Activated T-cell treated with anti-CD3 and anti-CD28 coated beads for 1 hour (primary cell): Measurements from ENCODE around the gene CYB561.

Experiments
- DNase-seq: peaks from one replicate; pipeline ENCODE4 v3.0.0-alpha.2; 2020; ENCODE audit warnings: low read depth

CYB561 gene

DNA sequence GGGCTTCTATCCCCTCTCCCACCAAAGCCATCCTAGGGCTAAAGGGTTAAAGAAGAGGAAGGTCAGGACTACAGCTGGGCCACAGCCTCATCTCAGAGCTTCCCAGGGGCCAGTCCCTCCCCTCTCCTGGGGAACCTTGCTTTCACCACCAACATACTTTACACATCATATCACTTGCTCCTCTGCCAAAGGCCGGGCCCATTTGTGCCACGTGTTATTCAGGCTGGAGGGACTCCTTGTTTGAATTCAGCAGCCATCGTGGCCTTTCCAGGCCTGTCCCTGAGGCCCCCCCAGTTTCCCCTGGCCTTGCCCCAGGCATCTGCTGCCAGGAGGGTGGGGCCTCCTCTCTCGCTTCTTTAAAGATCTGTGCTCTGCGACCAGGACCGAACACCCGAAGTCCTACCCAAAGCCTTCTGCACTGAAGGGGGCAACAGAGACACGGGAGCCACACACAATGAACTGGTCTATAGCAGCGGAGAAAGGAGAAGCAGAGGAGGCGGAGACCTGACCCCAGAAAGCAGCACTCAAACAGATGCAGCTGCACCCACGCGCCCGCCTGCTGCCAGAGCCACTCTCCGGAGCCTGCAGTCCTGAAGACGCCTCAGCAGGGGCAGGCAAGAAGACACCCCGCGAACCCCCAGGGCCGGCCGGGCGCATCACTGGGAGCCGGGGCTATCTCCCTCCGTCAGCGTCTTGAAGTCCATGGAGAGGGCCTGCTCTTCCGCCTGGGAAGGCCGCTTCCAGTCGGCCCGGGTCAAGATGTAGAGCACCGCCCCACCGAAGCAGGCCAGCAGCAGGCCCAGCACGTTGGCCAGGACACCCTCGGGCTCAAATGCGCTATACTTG is 12.1 kb downstream of the CYB561 start:
- no peak for DNase-seq

GRCh38 chr17:63431939-63432804 is 13.9 kb downstream of the CYB561 start:
- DNase-seq = no peak

DNA sequence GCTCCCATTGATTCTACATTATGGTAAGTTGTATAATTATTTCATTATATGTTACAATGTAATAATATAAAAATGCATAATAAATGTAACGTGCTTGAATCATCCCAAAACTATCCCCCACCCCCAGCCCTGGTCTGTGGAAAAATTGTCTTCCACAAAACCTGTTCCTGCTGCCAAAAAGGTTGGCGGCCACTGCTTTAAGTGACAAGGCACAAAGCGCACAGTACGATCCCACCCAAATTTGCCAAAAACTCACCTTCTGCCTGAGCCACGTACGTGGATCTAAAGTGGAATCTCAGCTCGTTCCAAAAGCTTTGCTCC is 14.5 kb downstream of the CYB561 start:
- DNase-seq = no peak

GRCh38 chr17:63430223-63430622 is 15.9 kb downstream of the CYB561 start:
- no peak for DNase-seq

DNA sequence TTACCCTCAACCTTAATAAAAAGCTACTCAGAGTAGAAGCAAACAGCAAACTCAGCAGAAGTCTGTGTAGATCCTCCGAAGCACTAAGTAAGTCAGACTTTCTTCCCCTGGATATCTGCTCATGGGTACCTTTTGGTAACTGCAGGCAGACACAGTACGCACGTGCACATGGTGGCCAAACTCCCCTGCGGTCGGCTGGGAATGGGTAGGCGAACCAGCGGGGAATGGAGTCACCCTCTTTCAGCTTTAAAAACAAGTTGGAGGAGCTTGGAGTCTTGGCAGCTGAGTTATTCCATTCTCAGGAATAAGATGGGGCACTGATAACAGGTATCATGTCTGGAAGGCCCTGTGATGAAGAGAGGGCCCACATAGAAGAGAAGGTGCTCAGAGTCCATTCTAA is 16.3 kb downstream of the CYB561 start:
- no peak for DNase-seq

DNA sequence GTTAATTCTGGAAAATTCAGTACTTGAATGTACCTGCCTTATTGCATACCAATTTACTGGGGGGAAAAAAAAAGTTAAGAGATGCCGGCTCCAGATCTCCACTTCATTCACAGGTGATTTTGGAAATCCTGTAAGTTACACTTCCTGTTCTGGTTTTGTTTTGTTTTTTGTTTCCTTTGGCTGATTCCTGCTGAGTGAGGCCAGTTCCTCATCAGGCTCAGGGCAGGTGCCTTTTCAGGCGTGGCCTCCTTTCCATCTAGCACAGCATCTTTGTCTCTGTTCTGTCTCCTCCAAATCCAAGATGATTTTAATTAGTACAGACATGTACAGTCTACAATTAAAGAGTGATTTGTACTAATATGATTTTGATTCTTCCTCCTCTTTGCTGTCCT is 19.2 kb downstream of the CYB561 start:
- DNase-seq = no peak

DNA sequence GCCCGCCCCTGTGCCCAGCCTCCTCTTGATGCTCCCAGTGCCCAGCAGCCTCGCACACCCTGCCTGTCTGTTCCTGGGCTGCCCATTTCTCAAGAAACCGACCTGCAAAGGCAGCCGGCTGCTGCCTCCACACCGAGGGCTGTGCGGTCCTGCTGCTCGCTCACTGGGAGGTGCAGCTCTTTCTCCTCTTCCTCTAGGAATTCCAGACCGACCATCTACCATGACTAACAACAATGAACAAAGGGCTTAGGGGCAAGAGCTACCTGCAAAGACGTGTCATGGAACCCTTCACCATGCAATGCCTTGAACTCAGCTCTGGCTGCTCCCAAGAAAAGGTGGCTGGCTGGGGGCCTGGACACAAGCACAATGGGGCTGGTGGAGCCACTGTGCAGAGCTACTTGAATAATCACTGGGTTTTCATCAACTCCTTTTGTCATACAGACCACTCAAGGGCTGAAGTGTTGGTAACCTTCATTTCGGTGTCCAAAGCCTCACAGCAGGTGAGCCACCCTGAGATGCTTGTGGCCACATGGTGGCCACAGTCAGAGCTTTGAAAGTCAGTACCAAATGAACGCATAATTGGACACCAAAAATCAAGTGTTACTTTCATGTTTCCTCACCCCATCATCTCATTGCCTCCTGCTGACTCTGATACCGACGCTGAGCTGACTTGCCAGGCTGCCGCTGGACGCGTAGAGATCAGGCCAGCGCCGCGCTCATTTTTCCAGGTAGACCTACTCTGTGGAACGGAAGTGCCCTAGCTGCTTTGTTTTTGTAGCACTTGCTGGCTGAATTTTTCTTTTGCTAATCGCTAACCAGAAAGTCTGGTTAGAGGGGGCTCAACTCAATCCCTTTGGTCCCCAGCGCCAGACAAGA is 19.8 kb downstream of the CYB561 start:
- DNase-seq = no peak

- DNase-seq = peak; percentile 57
Observed at GRCh38 chr17:63425483-63425882, 20.6 kb downstream of the CYB561 start.

DNA sequence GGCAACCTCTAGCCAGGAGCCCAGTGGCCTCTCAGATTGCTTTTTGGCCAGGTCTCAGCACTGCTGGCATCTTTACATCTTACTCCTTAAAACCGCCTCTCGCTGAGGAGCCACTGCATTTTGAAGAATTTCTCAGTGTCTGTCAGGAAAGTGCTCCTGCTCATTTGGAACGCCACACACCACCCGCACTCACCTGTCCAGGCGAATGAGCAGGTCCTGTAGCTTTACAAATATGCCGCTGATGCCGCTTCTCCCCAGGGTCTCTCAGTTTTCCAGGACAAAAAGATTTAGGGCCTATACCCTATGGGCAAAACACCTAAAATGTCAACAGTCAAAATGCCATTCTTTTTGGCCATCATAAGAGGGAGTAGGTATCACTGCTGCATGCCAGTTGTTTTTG is 22.1 kb downstream of the CYB561 start:
- no peak for DNase-seq

- no peak for DNase-seq
Observed at GRCh38 chr17:63423251-63423950, 22.7 kb downstream of the CYB561 start.

- DNase-seq = no peak
Observed at GRCh38 chr17:63421681-63422645, 24.1 kb downstream of the CYB561 start.

DNA sequence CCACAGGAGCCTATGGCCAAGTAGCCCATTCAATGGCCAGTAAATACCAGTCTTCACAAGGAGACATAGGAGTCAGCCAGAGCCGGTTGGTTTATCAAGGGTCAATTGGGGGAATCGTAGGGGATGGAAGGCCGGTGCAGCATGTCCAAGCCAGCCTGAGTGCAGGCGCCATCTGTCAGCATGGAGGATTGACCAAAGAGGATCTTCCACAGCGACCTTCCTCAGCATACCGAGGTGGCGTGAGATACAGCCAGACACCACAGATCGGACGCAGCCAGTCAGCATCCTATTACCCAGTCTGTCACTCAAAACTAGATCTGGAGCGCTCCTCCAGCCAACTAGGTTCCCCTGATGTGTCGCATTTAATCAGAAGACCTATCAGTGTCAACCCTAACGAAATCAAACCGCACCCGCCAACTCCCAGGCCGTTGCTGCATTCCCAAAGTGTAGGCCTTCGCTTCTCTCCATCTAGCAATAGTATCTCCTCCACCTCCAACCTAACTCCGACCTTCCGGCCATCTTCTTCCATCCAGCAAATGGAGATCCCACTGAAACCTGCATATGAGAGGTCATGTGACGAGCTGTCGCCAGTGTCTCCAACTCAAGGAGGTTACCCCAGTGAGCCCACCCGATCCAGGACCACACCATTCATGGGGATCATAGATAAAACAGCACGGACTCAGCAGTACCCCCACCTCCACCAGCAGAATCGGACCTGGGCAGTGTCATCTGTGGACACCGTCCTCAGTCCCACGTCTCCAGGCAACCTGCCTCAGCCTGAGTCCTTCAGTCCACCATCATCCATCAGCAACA is 25.0 kb downstream of the CYB561 start:
- no peak for DNase-seq

DNA sequence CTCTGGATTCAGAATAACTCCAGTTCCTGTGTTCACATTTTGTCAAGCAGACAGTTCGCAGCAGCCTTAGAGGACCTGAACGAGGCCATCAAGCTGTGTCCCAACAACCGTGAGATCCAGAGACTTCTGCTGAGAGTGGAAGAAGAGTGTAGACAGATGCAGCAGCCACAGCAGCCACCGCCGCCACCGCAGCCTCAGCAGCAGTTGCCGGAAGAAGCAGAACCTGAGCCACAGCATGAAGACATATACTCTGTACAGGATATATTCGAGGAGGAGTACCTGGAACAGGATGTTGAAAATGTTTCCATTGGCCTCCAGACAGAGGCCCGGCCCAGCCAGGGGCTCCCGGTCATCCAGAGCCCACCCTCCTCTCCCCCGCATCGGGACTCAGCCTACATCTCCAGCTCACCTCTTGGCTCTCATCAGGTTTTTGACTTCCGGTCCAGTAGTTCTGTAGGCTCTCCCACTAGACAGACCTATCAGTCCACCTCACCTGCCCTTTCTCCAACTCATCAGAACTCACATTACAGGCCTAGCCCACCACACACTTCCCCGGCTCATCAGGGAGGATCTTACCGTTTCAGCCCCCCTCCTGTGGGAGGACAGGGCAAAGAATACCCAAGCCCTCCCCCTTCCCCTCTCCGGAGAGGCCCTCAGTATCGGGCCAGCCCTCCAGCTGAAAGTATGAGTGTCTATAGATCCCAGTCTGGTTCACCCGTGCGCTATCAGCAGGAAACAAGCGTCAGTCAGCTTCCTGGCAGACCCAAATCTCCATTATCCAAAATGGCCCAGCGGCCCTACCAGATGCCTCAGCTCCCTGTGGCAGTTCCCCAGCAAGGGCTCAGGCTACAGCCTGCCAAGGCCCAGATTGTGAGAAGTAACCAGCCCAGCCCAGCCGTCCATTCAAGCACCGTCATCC is 25.9 kb downstream of the CYB561 start:
- DNase-seq = no peak

DNA sequence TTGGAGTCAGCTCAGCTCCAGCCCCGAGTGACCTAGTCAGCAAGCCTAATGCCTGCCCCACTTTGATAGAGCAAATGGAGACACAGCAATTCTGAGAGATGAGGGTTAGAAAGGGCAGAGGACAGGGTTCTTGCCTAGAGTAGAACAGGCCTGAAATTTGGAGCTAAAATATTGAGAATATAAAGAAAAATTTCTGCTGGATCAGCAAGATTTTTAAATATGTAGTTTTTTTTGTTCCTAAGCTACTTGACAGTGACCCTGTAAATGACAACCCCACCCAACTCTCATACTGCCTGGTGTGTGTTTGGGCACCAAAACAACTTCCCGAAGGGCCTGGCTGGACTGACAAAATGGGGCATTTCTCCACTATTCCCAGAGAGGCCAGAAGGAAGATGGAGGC is 26.7 kb downstream of the CYB561 start:
- DNase-seq = no peak

DNA sequence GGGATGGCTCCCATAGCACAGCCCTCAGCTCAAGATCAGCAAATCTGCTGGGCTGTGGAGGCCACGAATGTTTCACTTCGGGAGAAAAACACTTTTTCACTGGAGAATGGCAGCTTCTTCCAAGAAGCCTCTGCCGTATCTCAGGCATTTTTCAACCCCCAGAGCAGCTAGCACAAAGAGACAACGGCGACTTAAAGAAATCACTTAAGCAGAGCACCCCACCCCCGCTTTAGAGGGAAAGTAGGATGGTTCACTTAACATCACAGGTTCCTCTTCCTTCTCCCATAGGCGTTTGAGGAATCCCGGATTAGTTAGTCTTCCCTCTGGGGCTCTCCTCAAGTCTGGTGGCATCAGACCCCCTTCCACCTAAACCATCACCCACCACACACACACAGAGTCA is 27.6 kb downstream of the CYB561 start:
- DNase-seq = no peak

DNA sequence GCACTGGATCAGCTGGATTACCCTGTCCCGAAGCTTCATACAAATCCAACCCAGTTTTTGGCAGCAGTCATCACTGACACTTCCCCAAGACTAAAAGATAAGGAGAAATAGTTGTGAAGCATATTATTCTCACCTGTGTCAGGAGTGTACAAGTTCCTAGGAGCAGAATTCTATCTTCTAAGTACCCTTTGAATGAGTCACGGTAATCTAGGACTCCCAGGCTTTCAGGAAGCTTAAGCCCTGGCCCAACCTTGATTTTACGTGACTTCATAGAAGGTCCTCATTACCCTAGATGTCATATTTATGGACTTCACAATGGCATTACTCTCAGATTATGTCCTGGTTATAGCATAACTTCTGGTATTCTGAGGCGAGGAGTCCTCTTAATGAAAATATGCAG is 31.9 kb downstream of the CYB561 start:
- DNase-seq = no peak

GRCh38 chr17:63413128-63413527 is 33.0 kb downstream of the CYB561 start:
- DNase-seq = no peak

- DNase-seq = no peak
Observed at GRCh38 chr17:63412234-63412633, 33.9 kb downstream of the CYB561 start.
